H1 (cell line): ENCODE data around the gene ASXL1.

ENCODE experiments used
- EZH2 ChIP-seq: fragments of 200-600 bp; sonication (generic); IDR thresholded peaks from 2 replicates; pipeline ENCODE4 v1.7.1; 2012; ENCODE audit warnings: low read depth, mild to moderate bottlenecking, moderate library complexity, low read length, inconsistent platforms; ENCODE audit not compliant: severe bottlenecking
- GTF2F1 ChIP-seq: IDR thresholded peaks from 2 replicates; pipeline ENCODE4 v1.6.1; 2012; ENCODE audit warnings: low read depth, low read length, improper control_type of control experiment, borderline replicate concordance
- NRF1 ChIP-seq: IDR thresholded peaks from 2 replicates; pipeline ENCODE4 v1.6.1; 2011; ENCODE audit warnings: mild to moderate bottlenecking, low read depth, low read length, improper control_type of control experiment
- RNF2 ChIP-seq: fragments of 200-900, 300-1000 bp; sonication (generic); IDR thresholded peaks from 2 replicates; pipeline ENCODE4 v1.7.1; 2016; ENCODE audit warnings: borderline replicate concordance, low read depth, mild to moderate bottlenecking, antibody characterized with exemption, low read length; ENCODE audit not compliant: poor library complexity, severe bottlenecking; ENCODE audit errors: missing control alignments
- SRF ChIP-seq: IDR thresholded peaks from 2 replicates; pipeline ENCODE4 v1.6.1; 2011; ENCODE audit warnings: mild to moderate bottlenecking, low read depth, low read length, moderate library complexity
- TF ChIP-seq, protein P1 (sequence below): IDR thresholded peaks from 2 replicates; pipeline ENCODE4 v1.6.1; 2012; ENCODE audit warnings: low read length, inconsistent platforms
- TF ChIP-seq, protein P2 (sequence below), 3 experiments: IDR thresholded peaks; 1 replicate in 2 of 3; 2 replicates in 1 of 3; pipeline versions ENCODE4 v1.5.1 to v1.6.1; 2011; ENCODE audit warnings: low read length in 3 of 3, mild to moderate bottlenecking in 3 of 3, inconsistent platforms in 2 of 3, low read depth in 1 of 3, moderate library complexity in 1 of 3; ENCODE audit not compliant: insufficient read depth in 1 of 3; ENCODE audit errors: control extremely low read depth in 1 of 3

DNA sequence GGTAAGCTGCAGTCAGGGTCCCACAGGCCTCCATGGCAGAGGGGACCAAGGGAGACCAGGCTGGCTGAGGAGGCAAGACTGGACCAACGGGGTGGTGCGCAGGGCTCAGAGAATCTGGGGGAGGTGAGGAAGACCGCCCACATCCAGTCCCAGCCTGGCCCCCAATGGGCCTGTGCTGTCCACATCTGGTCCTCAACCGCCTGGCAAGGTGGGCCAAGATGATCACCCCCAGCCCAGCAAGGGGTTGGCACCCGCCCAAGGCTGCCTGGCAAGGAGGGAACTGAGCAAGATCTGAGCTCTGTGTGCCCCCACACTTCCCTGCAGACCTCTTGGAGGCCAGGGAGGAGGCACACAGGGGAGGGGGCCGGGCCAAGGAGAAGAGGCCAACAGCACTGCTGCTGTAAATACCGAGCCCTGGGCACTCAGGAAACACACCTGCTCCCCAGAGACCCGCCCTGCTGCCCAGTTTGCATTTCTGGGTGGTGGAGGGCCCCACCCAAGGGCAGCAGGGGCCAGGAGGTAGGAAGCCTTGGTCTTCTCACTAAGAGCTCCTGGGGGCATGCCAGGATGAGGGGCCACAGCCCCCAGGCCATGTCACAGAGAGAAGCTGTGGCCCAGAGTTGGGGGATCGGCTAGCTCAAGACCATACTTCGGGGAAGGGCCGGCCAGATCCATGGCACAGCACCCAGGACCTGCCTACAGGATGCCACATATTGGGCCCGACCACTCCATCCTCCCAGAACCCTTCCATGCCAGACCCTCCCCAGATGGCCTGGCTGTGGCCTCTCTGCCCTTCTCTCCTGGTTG lies 109.6 kb downstream of the ASXL1 start:
- TF ChIP-seq, protein P1, sequence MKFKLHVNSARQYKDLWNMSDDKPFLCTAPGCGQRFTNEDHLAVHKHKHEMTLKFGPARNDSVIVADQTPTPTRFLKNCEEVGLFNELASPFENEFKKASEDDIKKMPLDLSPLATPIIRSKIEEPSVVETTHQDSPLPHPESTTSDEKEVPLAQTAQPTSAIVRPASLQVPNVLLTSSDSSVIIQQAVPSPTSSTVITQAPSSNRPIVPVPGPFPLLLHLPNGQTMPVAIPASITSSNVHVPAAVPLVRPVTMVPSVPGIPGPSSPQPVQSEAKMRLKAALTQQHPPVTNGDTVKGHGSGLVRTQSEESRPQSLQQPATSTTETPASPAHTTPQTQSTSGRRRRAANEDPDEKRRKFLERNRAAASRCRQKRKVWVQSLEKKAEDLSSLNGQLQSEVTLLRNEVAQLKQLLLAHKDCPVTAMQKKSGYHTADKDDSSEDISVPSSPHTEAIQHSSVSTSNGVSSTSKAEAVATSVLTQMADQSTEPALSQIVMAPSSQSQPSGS, result no peak
- TF ChIP-seq RNF2 (no peak), GTF2F1 (no peak), NRF1 (no peak), EZH2 (no peak), SRF (no peak)
- TF ChIP-seq, protein P2, sequence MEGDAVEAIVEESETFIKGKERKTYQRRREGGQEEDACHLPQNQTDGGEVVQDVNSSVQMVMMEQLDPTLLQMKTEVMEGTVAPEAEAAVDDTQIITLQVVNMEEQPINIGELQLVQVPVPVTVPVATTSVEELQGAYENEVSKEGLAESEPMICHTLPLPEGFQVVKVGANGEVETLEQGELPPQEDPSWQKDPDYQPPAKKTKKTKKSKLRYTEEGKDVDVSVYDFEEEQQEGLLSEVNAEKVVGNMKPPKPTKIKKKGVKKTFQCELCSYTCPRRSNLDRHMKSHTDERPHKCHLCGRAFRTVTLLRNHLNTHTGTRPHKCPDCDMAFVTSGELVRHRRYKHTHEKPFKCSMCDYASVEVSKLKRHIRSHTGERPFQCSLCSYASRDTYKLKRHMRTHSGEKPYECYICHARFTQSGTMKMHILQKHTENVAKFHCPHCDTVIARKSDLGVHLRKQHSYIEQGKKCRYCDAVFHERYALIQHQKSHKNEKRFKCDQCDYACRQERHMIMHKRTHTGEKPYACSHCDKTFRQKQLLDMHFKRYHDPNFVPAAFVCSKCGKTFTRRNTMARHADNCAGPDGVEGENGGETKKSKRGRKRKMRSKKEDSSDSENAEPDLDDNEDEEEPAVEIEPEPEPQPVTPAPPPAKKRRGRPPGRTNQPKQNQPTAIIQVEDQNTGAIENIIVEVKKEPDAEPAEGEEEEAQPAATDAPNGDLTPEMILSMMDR (IDR thresholded peaks at IDR 0.05; ENCODE audit: control extremely low read depth in 1 of 3, insufficient read depth in 1 of 3, low read depth in 1 of 3, low read length in 3 of 3), result no peak
